WTC11 (cell line): ENCODE measurements around the gene RRAGD. TPM values are rescaled to one million over a fixed set of nuclear protein-coding genes. Genes with fewer than 3 reads are reported as not detected.

Experiments used
- ATAC-seq: fragments of 200-7000 bp; cut with Tn5 transposase; 2 replicates; pipeline ENCODE4 v1.10.0; 2021; ENCODE audit warnings: mild to moderate bottlenecking, moderate library complexity
- CTCF ChIA-PET: fragments of 300-600 bp; sonication (Branson Sonifier 250); formaldehyde crosslinking; loops from one replicate; lab custom pipeline; 2021; ENCODE audit warnings: antibody characterized with exemption; lab: Charles Lee
- POLR2A ChIA-PET: fragments of 350-600 bp; sonication (Branson Sonifier 250); formaldehyde crosslinking; loops from one replicate; lab custom pipeline; 2021; ENCODE audit warnings: antibody characterized with exemption; lab: Charles Lee
- DNase-seq: peaks from one replicate; pipeline ENCODE4 v3.0.0; 2021; ENCODE audit warnings: low spot score
- H3K27ac Mint-ChIP-seq: 2 replicates; pipeline ENCODE4 v1.8.0; 2021; ENCODE audit warnings: mixed read lengths
- H3K27me3 Mint-ChIP-seq: 2 replicates; pipeline ENCODE4 v1.8.0; 2021; ENCODE audit warnings: low read depth, mild to moderate bottlenecking, moderate library complexity, mixed read lengths
- H3K36me3 Mint-ChIP-seq: 2 replicates; pipeline ENCODE4 v1.8.0; 2021; ENCODE audit warnings: mixed read lengths
- H3K4me1 Mint-ChIP-seq: 2 replicates; pipeline ENCODE4 v1.8.0; 2022; ENCODE audit warnings: mixed read lengths
- H3K4me3 Mint-ChIP-seq: 2 replicates; pipeline ENCODE4 v1.8.0; 2021; ENCODE audit warnings: mild to moderate bottlenecking, moderate library complexity, mixed read lengths
- H3K9me3 Mint-ChIP-seq: 2 replicates; pipeline ENCODE4 v1.8.0; 2021; ENCODE audit warnings: mixed read lengths
- ATF1 ChIP-seq: sonication (generic); formaldehyde crosslinking; IDR thresholded peaks from 2 replicates; pipeline ENCODE4 v1.8.1; 2023; ENCODE audit warnings: mild to moderate bottlenecking, moderate library complexity, missing genetic modification reagents
- CBFB ChIP-seq: sonication (generic); formaldehyde crosslinking; IDR thresholded peaks from 2 replicates; pipeline ENCODE4 v1.8.1; 2022; ENCODE audit warnings: mild to moderate bottlenecking, low read depth, missing genetic modification reagents
- ESRRA ChIP-seq: sonication (generic); formaldehyde crosslinking; IDR thresholded peaks from 2 replicates; pipeline ENCODE4 v1.8.1; 2022; ENCODE audit warnings: mild to moderate bottlenecking, missing genetic modification reagents, borderline replicate concordance
- GRHL2 ChIP-seq: fragments of 250-450 bp; sonication (Bioruptor Pico); IDR thresholded peaks from 2 replicates; pipeline ENCODE4 v1.8.0; 2022; ENCODE audit warnings: mild to moderate bottlenecking, moderate library complexity; ENCODE audit not compliant: insufficient replicate concordance, severe bottlenecking
- GTF2I ChIP-seq: fragments of 250-450 bp; sonication (Bioruptor Pico); conservative IDR thresholded peaks from 2 replicates; pipeline ENCODE4 v1.4.0; 2021; ENCODE audit warnings: mild to moderate bottlenecking
- HMGA2 ChIP-seq: fragments of 250-450 bp; sonication (Bioruptor Pico); IDR thresholded peaks from 2 replicates; pipeline ENCODE4 v1.4.0; 2021; ENCODE audit warnings: mild to moderate bottlenecking, moderate library complexity
- KAT7 ChIP-seq: sonication (generic); formaldehyde crosslinking; IDR thresholded peaks from 2 replicates; pipeline ENCODE4 v1.8.1; 2023; ENCODE audit warnings: missing genetic modification reagents, mild to moderate bottlenecking, borderline replicate concordance
- MYBL2 ChIP-seq: sonication (generic); formaldehyde crosslinking; IDR thresholded peaks from 2 replicates; pipeline ENCODE4 v1.8.1; 2023; ENCODE audit warnings: mild to moderate bottlenecking, moderate library complexity, missing genetic modification reagents
- NFYB ChIP-seq: sonication (generic); formaldehyde crosslinking; conservative IDR thresholded peaks from 2 replicates; pipeline ENCODE4 v1.8.0; 2022; ENCODE audit warnings: low read depth, missing genetic modification reagents
- NR2C2 ChIP-seq: sonication (generic); formaldehyde crosslinking; IDR thresholded peaks from 2 replicates; pipeline ENCODE4 v1.8.0; 2022; ENCODE audit warnings: mild to moderate bottlenecking, missing genetic modification reagents
- NR3C1 ChIP-seq: sonication (generic); formaldehyde crosslinking; conservative IDR thresholded peaks from 2 replicates; pipeline ENCODE4 v1.8.1; 2023; ENCODE audit warnings: low read depth, mild to moderate bottlenecking, missing genetic modification reagents
- OVOL2 ChIP-seq: fragments of 250-450 bp; sonication (Bioruptor Pico); IDR thresholded peaks from 2 replicates; pipeline ENCODE4 v1.9.0; 2021; ENCODE audit warnings: mild to moderate bottlenecking, borderline replicate concordance
- PRRX2 ChIP-seq: fragments of 250-450 bp; sonication (Bioruptor Pico); IDR thresholded peaks from 2 replicates; pipeline ENCODE4 v1.8.0; 2021; ENCODE audit warnings: mild to moderate bottlenecking
- SMAD4 ChIP-seq: sonication (generic); formaldehyde crosslinking; IDR thresholded peaks from 2 replicates; pipeline ENCODE4 v1.8.0; 2022; ENCODE audit warnings: mild to moderate bottlenecking, missing genetic modification reagents
- ZNF121 ChIP-seq: sonication (generic); formaldehyde crosslinking; IDR thresholded peaks from 2 replicates; pipeline ENCODE4 v1.8.0; 2023; ENCODE audit warnings: missing genetic modification reagents
- ZNF232 ChIP-seq: sonication (generic); formaldehyde crosslinking; IDR thresholded peaks from 2 replicates; pipeline ENCODE4 v1.8.0; 2022; ENCODE audit warnings: mild to moderate bottlenecking, missing genetic modification reagents
- ZNF263 ChIP-seq: sonication (generic); formaldehyde crosslinking; IDR thresholded peaks from 2 replicates; pipeline ENCODE4 v1.8.1; 2022; ENCODE audit warnings: low read depth, mild to moderate bottlenecking, moderate library complexity, missing genetic modification reagents
- ZNF396 ChIP-seq: fragments of 250-450 bp; sonication (Bioruptor Pico); IDR thresholded peaks from 2 replicates; pipeline ENCODE4 v1.8.0; 2021; ENCODE audit warnings: mild to moderate bottlenecking, moderate library complexity, borderline replicate concordance
- ZNF671 ChIP-seq: fragments of 250-450 bp; sonication (Bioruptor Pico); IDR thresholded peaks from 2 replicates; pipeline ENCODE4 v1.8.0; 2021; ENCODE audit warnings: mild to moderate bottlenecking
- total RNA-seq: library from RNA; stranded (reverse); gene quantifications from 3 replicates; pipeline ENCODE4 v1.2.3, GENCODE V29; 2021
- TF ChIP-seq, protein P1 (sequence below): sonication (generic); formaldehyde crosslinking; conservative IDR thresholded peaks from 2 replicates; pipeline ENCODE4 v1.8.1; 2023; ENCODE audit warnings: mild to moderate bottlenecking, low read depth, missing genetic modification reagents, moderate library complexity
- TF ChIP-seq, protein P2 (sequence below): sonication (generic); formaldehyde crosslinking; IDR thresholded peaks from 2 replicates; pipeline ENCODE4 v1.8.0; 2022; ENCODE audit warnings: mild to moderate bottlenecking, missing genetic modification reagents
- TF ChIP-seq, protein P3 (sequence below): sonication (generic); formaldehyde crosslinking; IDR thresholded peaks from 2 replicates; pipeline ENCODE4 v1.8.1; 2023; ENCODE audit warnings: mild to moderate bottlenecking, moderate library complexity, missing genetic modification reagents
- TF ChIP-seq, protein P4 (sequence below): sonication (generic); formaldehyde crosslinking; IDR thresholded peaks from 2 replicates; pipeline ENCODE4 v1.8.1; 2023; ENCODE audit warnings: mild to moderate bottlenecking, missing genetic modification reagents, moderate library complexity
- TF ChIP-seq, protein P5 (sequence below): sonication (generic); formaldehyde crosslinking; IDR thresholded peaks from 2 replicates; pipeline ENCODE4 v1.8.0; 2022; ENCODE audit warnings: mild to moderate bottlenecking, missing genetic modification reagents
- TF ChIP-seq, protein P6 (sequence below): sonication (generic); formaldehyde crosslinking; IDR thresholded peaks from 2 replicates; pipeline ENCODE4 v1.8.1; 2022; ENCODE audit warnings: low read depth, mild to moderate bottlenecking, moderate library complexity, missing genetic modification reagents, borderline replicate concordance

Gene RRAGD
- total RNA-seq, 1 experiment from 2014 or later = 25.4 TPM

DNA sequence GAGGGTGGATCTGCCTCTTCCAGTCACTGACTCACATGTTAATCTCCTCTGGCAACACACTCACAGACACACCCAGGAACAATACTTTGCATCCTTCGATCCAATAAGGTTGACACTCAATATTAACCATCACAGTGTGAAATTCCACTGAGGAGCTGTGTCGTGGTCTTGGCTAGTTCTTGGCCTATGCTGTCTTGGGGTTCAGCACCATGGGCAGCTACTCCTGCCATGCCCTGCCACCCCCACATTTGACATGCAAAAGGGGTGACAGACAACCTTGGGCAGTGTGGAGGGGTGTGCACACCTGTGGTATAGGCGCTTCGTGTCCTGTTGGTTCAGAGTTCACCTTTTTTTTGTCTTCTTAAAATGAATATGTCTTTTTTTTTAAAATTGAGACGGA, 46.6 kb upstream of the RRAGD start:
- ChIA-PET POLR2A (no interaction called here), CTCF (no interaction called here)
- no peak for TF ChIP-seq ESRRA (CRISPR knock-in tag)
- TF ChIP-seq, protein P1, sequence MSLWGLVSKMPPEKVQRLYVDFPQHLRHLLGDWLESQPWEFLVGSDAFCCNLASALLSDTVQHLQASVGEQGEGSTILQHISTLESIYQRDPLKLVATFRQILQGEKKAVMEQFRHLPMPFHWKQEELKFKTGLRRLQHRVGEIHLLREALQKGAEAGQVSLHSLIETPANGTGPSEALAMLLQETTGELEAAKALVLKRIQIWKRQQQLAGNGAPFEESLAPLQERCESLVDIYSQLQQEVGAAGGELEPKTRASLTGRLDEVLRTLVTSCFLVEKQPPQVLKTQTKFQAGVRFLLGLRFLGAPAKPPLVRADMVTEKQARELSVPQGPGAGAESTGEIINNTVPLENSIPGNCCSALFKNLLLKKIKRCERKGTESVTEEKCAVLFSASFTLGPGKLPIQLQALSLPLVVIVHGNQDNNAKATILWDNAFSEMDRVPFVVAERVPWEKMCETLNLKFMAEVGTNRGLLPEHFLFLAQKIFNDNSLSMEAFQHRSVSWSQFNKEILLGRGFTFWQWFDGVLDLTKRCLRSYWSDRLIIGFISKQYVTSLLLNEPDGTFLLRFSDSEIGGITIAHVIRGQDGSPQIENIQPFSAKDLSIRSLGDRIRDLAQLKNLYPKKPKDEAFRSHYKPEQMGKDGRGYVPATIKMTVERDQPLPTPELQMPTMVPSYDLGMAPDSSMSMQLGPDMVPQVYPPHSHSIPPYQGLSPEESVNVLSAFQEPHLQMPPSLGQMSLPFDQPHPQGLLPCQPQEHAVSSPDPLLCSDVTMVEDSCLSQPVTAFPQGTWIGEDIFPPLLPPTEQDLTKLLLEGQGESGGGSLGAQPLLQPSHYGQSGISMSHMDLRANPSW (CRISPR knock-in tag) = no peak
- no peak for TF ChIP-seq ZNF121 (CRISPR knock-in tag)
- TF ChIP-seq, protein P2, sequence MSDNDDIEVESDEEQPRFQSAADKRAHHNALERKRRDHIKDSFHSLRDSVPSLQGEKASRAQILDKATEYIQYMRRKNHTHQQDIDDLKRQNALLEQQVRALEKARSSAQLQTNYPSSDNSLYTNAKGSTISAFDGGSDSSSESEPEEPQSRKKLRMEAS = no peak
- no peak for TF ChIP-seq NR2C2 (CRISPR knock-in tag)
- no peak for TF ChIP-seq GRHL2 (CRISPR knock-in tag)
- TF ChIP-seq NFYB = no peak
- no peak for TF ChIP-seq HMGA2 (CRISPR knock-in tag)
- no peak for TF ChIP-seq ZNF232
- TF ChIP-seq GTF2I (CRISPR knock-in tag) = no peak
- TF ChIP-seq CBFB = no peak
- TF ChIP-seq SMAD4 = no peak
- no peak for TF ChIP-seq KAT7
- TF ChIP-seq, protein P3, sequence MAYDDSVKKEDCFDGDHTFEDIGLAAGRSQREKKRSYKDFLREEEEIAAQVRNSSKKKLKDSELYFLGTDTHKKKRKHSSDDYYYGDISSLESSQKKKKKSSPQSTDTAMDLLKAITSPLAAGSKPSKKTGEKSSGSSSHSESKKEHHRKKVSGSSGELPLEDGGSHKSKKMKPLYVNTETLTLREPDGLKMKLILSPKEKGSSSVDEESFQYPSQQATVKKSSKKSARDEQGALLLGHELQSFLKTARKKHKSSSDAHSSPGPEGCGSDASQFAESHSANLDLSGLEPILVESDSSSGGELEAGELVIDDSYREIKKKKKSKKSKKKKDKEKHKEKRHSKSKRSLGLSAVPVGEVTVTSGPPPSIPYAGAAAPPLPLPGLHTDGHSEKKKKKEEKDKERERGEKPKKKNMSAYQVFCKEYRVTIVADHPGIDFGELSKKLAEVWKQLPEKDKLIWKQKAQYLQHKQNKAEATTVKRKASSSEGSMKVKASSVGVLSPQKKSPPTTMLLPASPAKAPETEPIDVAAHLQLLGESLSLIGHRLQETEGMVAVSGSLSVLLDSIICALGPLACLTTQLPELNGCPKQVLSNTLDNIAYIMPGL (CRISPR knock-in tag) = no peak
- no peak for TF ChIP-seq ZNF263
- TF ChIP-seq, protein P4, sequence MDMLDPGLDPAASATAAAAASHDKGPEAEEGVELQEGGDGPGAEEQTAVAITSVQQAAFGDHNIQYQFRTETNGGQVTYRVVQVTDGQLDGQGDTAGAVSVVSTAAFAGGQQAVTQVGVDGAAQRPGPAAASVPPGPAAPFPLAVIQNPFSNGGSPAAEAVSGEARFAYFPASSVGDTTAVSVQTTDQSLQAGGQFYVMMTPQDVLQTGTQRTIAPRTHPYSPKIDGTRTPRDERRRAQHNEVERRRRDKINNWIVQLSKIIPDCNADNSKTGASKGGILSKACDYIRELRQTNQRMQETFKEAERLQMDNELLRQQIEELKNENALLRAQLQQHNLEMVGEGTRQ (CRISPR knock-in tag) = no peak
- TF ChIP-seq, protein P5, sequence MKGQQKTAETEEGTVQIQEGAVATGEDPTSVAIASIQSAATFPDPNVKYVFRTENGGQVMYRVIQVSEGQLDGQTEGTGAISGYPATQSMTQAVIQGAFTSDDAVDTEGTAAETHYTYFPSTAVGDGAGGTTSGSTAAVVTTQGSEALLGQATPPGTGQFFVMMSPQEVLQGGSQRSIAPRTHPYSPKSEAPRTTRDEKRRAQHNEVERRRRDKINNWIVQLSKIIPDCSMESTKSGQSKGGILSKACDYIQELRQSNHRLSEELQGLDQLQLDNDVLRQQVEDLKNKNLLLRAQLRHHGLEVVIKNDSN (CRISPR knock-in tag) = no peak
- no peaks in the 10 kb centered on the region for H3K36me3 Mint-ChIP-seq
- no peak overlapping the region for H3K4me3 Mint-ChIP-seq
- DNase-seq = no peak
- no peaks in the 10 kb centered on the region for H3K27me3 Mint-ChIP-seq
- no peak overlapping the region for H3K27ac Mint-ChIP-seq
- H3K9me3 Mint-ChIP-seq = no peaks in the 10 kb centered on the region
- ATAC-seq = no peak
- no peaks in the 10 kb centered on the region; the same call in 1 of the 2 replicates for H3K4me1 Mint-ChIP-seq

DNA sequence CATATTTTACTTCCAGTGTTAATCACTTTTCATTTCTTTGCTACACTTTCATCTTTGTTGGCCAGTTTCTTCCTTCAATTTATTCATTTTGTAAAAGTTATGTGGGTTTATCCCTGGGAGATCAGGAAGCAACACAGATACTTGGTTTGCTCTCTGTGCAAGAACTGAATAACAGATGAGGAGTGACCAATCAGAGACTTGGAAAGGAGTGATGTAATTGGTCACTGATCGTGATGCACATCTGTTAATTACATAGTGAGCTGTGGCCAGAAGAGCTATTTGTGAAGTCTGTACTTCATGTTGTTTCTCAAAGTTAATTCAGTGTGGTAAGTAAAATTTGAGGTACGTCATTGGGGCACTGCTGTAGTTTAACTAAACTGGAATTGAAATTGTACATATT, 42.2 kb upstream of the RRAGD start:
- H3K27me3 Mint-ChIP-seq = no peaks in the 10 kb centered on the region
- H3K36me3 Mint-ChIP-seq = no peaks in the 10 kb centered on the region
- ChIA-PET POLR2A (no interaction called here), CTCF (no interaction called here)
- DNase-seq (no peak), ATAC-seq (no peak)
- no peak overlapping the region for H3K4me3 Mint-ChIP-seq
- H3K4me1 Mint-ChIP-seq = no peaks in the 10 kb centered on the region
- H3K9me3 Mint-ChIP-seq = no peaks in the 10 kb centered on the region
- H3K27ac Mint-ChIP-seq = no peak overlapping the region
- TF ChIP-seq MYBL2 (no peak), NR3C1 (CRISPR knock-in tag) (no peak), ZNF396 (no peak), PRRX2 (CRISPR knock-in tag) (no peak), ZNF671 (CRISPR knock-in tag) (no peak), NFYB (no peak), ATF1 (no peak), OVOL2 (no peak)
- TF ChIP-seq, protein P6, sequence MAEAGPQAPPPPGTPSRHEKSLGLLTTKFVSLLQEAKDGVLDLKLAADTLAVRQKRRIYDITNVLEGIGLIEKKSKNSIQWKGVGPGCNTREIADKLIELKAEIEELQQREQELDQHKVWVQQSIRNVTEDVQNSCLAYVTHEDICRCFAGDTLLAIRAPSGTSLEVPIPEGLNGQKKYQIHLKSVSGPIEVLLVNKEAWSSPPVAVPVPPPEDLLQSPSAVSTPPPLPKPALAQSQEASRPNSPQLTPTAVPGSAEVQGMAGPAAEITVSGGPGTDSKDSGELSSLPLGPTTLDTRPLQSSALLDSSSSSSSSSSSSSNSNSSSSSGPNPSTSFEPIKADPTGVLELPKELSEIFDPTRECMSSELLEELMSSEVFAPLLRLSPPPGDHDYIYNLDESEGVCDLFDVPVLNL = no peak
- TF ChIP-seq, protein P4 (CRISPR knock-in tag) = no peak
